ENCODE results near the gene ZNF304.

Gene ZNF304

DNA sequence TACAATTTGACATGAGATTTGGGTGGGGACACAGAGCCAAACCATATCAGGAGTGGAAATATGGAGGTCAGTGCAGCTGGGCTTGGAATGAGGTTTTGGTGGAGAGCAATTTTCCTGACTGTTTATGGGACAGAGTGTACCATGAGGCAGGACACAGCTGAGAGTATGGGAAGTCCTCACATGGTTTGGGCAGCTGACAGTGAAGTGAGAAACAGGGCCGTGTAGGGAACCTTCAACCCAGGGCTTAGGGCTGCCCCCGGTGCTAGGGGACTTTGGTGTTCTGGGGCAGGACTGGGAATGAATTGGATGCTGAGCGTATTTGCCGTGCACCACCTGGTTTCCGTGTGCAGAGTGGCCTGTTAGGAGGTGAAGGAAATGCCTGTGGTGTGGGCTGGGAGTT, 44.6 kb downstream of the ZNF304 start:
- no peak overlapping the region for H3K27ac ChIP-seq
- TF ChIP-seq ZFX (IDR thresholded peaks at IDR 0.05; ENCODE audit: borderline replicate concordance): no peak
- TF ChIP-seq, protein P1, sequence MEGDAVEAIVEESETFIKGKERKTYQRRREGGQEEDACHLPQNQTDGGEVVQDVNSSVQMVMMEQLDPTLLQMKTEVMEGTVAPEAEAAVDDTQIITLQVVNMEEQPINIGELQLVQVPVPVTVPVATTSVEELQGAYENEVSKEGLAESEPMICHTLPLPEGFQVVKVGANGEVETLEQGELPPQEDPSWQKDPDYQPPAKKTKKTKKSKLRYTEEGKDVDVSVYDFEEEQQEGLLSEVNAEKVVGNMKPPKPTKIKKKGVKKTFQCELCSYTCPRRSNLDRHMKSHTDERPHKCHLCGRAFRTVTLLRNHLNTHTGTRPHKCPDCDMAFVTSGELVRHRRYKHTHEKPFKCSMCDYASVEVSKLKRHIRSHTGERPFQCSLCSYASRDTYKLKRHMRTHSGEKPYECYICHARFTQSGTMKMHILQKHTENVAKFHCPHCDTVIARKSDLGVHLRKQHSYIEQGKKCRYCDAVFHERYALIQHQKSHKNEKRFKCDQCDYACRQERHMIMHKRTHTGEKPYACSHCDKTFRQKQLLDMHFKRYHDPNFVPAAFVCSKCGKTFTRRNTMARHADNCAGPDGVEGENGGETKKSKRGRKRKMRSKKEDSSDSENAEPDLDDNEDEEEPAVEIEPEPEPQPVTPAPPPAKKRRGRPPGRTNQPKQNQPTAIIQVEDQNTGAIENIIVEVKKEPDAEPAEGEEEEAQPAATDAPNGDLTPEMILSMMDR (IDR thresholded peaks at IDR 0.05): no peak

DNA sequence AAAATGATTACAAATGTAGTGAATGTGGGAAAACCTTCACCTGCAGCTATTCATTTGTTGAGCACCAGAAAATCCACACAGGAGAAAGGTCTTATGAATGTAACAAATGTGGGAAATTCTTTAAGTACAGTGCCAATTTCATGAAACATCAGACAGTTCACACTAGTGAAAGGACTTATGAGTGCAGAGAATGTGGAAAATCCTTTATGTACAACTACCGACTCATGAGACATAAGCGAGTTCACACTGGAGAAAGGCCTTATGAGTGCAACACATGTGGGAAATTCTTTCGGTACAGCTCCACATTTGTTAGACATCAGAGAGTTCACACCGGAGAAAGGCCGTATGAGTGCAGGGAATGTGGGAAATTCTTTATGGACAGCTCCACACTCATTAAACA, 47.8 kb downstream of the ZNF304 start:
- TF ChIP-seq ZFX (IDR thresholded peaks at IDR 0.05; ENCODE audit: borderline replicate concordance): no peak
- TF ChIP-seq, protein P1 (IDR thresholded peaks at IDR 0.05): no peak

DNA sequence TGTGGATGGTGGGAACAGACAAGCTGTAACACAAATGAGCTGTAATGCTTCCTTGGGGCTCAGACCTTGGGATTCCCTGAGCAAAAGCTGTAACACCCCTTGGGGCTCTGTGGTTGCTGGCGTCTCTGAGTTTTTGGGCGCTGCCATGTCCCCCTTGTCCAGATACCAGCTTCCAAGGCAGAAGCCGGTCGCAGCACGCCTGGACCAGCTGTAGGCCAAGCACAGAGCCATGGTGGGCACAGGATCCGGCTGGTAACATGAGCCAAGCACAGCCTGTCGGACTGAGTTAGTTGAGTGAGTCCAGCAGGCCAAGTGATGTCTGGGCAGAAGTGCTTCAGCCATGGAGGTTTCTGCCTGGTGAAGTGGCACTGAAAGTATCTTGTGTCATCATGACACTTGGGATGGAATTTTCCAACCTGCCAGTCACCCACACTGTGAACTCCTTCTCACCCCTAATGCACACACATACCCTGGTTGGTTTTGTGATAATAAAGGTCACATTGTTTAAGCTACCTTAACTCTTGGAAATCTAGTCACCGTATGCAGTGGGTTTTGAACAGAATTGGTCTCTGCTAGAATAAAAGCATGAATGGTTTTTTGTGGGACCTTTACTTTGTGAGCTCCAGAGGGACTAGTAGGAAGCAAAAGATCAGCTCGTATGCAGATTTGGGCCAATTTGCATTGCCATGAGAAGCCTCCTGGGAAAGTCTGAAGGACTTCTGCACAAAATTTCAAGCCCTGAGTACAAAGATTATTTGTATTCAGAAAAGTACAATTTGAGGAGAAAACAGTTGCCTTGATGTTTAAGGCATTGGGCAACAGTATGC, 52.9 kb downstream of the ZNF304 start:
- no peak for TF ChIP-seq ZFX (IDR thresholded peaks at IDR 0.05; ENCODE audit: borderline replicate concordance)
- TF ChIP-seq, protein P1 (IDR thresholded peaks at IDR 0.05): no peak
- no peak overlapping the region for H3K27ac ChIP-seq

More for the DNA sequence above, 47.8 kb downstream of the ZNF304 start:
- no peak overlapping the region for H3K27ac ChIP-seq

DNA sequence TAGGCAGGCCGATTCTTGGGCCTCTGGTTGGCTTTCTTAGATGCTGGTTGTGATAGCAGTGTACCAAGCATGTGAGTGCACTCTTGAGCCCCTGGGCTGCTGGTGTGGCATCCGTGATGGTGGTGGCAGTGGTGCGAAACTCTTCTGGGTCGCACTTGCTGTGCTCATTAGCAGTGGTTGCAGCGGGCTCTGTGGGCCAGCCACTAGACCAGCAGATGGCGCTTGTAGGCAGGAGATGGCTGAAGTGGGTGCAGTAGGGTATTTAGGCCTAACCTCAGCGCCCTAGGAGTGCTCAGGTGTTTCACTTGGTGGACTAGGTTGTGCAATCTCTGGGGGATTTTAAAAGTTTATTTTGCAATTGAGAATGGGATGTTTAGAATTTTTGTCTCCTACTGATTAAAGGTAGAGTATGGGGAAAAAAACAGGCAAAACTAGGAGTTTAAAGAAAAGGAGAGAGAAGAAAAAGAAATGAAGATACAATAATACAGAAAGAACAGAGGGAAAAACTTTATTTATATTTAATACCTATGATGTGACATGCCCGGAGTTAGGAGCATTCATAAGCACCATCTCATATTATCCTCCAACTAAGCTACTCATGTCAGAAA, 55.5 kb downstream of the ZNF304 start:
- TF ChIP-seq, protein P1 (IDR thresholded peaks at IDR 0.05): peak; percentile 80
- TF ChIP-seq ZFX (IDR thresholded peaks at IDR 0.05; ENCODE audit: borderline replicate concordance): no peak
- no peak overlapping the region for H3K27ac ChIP-seq

Data from 22Rv1 (cell line).